Endometrial microvascular endothelial cells (primary cell): ENCODE results near the gene SLC9B2. TPM values are rescaled to one million over a fixed set of nuclear protein-coding genes. Genes with fewer than 3 reads are reported as not detected.
"Not testable (repeated sequence)": the region's sequence is repeated elsewhere in the genome, so short reads cannot be mapped to it uniquely, and the experiment has no call there.

Source experiments
- in situ Hi-C: cut with HindIII; loops from 2 replicates; pipeline ENCODE4 v1.10.0; 2017; ENCODE audit warnings: low sequenced_read_pairs, low pct_unique_long_range_greater_than_20kb; ENCODE audit errors: inconsistent ontology term
- total RNA-seq: library from RNA; depleted of rRNA; stranded (reverse); fragments of >200 nt; gene quantifications from one replicate; pipeline ENCODE4 v1.2.3, GENCODE V29; 2015; ENCODE audit errors: inconsistent ontology term

The SLC9B2 gene
- total RNA-seq, 1 donor from 2014 or later, result 21.4 TPM

DNA sequence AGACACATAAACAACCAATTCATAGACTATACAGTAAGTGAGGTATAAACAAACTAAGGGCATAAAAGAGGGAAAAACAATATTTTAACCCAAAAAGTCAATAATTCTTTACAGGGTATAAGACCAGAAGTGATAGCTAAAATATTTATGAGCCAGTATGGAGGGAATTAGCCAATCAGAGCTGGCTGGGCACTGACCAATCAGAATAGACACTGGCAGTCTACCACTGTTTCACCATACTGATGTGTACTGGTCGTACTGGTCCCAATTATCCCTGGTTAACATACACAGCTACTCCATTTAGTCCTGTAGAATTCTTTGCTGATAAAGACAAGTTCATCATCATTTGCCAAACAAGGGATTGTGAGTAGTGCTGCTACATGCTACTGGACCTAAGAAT, 47.3 kb downstream of the SLC9B2 start:
- in situ Hi-C loops, result no loop called here

DNA sequence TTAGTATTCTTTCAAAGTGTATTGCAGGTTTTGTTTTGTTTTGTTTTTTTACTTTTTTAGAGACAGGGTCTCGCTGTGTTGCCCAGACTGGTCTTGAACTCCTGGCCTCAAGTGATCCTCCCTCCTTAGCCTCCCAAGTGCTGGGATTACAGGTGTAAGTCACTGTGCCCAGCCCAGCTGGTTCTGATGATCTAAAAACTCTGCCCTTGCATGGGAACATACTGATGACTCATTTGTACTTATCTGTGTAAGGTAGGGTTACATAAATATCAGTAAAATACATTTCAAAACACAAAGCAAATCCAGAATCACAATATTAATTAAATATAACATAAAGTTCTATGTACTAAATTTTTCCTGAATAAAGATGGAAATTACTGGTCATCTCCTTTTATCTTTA, 49.7 kb downstream of the SLC9B2 start:
- in situ Hi-C loops, result no loop called here

DNA sequence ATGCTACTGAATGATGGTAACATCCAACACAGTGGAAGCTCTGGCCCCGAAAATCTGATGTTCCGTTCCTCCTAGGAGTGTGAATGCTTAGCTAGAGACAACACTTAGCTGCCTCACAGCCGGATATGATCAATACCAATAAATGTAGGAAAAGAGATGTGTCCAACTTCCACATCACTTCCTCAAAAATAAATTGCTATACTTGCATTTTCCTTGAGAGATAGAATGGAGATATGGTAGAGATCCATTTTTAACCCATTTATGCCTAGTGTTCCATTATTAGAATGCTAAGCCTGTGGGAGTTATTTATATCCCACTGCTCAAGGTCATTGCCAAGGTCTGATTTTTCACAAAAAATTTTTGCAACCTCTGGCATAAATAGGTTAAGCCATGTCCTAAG, 51.6 kb downstream of the SLC9B2 start:
- in situ Hi-C loops, result loop anchor here (25.0 kb wide), 1 partner anchor 413 kb away; no protein-coding TSS in a partner anchor

DNA sequence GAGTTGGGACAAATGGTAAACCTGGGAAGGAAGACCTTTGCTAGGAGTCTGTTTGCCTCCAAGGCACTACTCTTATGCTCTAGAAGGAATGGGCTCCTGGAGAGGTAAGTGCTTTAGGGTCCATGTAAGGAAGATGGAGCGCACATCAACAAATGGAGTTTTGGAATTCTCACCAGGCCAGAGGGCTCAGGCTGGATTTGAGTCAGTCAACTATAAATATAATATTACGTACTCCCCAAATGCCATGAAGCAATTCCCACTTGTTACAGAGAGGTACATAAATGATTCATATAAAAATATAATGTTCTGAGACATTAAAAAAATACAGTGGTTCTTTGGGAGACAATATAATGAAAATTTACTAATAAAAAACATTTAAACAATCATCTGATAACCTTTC, 55.4 kb downstream of the SLC9B2 start:
- in situ Hi-C loops, result loop anchor here (25.0 kb wide), 1 partner anchor 409 kb away; no protein-coding TSS in a partner anchor

DNA sequence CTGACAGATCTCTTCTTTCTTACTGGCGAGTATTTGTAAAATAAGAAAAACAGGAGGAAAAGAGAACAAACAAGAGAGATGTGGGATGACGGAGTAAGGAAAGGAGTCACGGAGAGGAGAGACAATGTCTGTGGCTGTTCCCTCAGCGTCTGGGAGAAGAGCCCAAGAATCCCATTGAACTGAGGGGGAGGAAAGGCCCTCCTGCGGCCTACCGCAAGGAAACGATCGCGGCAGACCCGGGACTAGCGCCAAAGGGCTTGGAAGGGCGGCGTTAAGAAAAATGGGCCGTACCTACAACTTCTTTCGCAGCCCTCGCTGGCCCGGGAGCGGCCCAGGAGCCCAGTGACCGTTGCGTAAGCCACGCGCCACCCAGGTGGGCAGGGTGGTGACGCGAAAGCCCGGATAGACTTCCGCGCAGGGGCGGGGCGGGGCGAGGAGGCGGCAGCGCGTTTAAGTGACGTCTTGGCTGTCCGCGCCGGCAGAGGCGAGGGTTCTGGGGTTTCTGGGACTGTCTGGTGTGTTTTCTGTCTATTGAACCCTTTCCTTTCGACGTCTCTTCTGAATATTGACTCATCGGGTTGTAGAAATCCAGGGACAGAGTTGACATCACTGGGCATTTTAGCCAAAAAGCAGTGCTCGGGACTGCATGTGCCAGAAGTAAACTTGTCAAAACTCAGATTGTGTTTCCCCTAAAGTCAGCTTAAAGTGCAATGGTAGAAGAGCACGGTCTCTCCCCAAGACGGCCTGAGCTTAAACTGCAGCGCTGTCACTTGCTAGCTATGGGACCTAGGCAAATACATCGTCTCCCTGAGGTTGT, 57.0 kb downstream of the SLC9B2 start, which contains the start of gene SLC9B1:
SLC9B1 (minus strand) TSS at position 398 of the 817 bp plus-strand sequence. CDS start 27,994 bp downstream, outside the sequence.
- in situ Hi-C loops, result loop anchor here (25.0 kb wide), 1 partner anchor 407 kb away; no protein-coding TSS in a partner anchor

DNA sequence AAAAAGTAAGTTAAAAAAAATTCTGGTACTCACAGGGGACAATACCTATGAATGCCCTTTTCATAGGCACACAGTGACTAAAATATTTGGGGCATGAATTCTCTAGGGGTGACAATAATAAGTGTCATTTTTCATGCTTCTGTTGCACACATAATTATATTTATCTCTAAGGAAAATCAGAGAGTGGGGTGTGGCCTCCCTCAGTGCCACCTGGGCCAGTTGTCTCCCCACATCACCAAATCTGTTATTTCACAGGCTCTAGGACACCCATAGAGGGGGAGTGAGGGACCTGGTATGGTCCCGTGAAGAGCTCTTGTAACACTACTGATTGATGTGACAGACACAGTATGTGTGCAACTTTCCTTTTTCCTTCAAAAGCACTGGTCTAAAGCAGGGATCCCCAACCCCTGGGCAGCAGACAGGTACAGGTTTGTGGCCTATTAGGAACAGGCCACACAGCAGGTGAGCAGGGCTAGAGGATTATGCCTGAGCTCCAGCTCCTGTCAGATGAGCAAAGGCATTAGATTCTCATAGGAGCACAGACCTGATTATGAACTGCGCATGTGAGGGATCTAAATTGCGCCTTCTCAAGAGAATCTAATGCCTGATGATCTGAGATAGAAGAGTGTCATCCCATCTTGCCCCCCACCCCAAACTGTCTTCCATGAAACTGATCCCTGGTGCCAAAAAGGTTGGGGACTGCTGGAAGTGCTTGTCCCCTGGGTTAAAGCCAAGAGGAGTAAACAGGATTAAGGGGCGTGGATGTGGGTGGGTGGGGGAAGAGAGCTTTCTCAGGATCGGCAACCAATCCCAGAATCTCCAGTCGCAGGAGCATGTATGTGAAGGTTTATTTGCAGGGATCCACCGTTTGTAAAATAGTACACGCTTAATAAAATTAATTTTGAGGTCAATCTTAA, 57.9 kb downstream of the SLC9B2 start:
- in situ Hi-C loops, result loop anchor here (25.0 kb wide), 1 partner anchor 406 kb away; no protein-coding TSS in a partner anchor

DNA sequence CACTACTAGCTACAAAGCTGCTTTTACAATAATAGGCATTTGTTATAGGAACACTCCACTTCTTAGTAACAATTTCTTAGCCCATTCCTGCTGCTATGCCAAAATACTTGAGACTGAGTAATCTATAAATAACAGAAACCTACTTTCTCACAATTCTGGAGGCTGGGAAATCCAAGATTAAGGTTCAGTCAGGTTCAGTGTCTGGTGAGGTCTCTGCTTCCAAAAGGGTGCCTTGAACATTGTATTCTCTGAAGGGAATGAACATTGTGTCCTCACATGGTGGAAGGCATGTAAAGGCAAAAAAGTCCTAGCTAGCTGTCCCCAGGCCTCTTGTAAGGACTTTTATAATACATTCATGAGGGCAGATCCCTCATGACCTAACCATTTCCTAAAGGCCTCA, 64.0 kb downstream of the SLC9B2 start:
- in situ Hi-C loops, result loop anchor here (25.0 kb wide), 1 partner anchor 400 kb away; no protein-coding TSS in a partner anchor

DNA sequence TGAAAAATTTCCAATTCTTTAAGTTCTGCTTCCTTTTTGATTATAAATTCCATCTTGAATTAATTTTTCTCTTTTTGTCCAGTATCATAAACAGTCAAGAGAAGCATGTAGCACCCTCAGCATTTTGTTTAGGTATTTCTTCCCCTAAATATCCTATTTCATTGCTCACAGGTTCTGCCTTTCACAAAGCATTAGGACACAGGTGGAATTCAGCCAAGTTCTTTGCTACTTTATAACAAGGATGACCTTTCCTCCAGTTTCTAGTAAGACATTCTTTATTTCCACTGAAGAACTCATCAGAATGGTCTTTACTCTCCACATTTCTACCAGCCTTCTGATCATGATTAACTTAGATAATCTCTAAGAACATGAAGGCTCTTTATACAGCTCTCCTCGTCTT, 64.5 kb downstream of the SLC9B2 start:
- in situ Hi-C loops, result loop anchor here (25.0 kb wide), 1 partner anchor 400 kb away; no protein-coding TSS in a partner anchor

DNA sequence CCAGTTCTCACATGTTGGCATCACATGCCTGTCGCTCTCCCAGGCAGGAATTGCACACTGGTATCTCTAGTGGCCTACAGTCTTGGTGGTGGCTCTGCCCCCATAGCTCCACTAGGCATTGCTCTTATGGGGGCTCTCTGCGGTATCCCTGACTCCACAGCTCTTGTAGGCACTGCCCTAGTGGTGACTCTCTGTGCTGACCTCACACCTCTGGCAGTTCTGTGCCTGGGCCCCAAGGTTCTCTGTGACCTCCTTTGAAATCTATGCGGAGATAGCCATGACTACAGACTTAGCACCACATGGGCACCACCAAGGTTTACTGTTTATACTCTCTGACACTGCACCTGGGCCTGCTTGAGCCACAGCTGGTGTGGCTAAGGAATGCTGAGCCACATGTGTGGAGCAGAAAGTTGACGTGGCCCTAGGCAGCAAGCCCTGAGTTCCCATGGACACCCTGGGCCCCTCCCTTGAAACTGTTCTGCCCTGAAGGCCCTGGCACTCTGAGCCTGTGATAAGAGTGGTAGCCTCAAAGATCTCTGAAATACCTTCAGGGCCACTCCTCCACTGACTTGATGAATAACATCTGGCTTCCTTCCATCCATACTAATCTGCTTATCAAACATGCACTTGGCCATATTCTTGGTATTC, 65.1 kb downstream of the SLC9B2 start:
- in situ Hi-C loops, result loop anchor here (25.0 kb wide), 1 partner anchor 399 kb away; no protein-coding TSS in a partner anchor

DNA sequence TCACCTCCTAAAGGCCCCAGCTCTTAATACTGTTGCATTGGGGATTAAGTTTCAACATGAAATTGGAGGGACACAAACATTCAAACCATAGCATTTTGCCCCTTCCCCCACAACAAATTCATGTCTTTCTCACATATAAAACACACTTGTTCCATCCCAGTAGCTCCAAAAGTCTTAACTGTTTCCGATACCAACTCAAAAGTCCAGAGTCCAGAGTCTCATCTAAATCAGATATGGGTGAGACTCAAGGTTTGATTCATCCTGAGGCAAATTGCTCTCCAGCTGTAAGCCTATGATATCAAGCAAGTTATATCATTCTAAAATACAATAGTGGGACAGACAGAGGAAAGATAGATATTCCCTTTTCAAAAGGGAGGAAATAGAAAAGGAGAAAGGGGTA, 65.8 kb downstream of the SLC9B2 start:
- in situ Hi-C loops, result loop anchor here (25.0 kb wide), 1 partner anchor 399 kb away; no protein-coding TSS in a partner anchor

DNA sequence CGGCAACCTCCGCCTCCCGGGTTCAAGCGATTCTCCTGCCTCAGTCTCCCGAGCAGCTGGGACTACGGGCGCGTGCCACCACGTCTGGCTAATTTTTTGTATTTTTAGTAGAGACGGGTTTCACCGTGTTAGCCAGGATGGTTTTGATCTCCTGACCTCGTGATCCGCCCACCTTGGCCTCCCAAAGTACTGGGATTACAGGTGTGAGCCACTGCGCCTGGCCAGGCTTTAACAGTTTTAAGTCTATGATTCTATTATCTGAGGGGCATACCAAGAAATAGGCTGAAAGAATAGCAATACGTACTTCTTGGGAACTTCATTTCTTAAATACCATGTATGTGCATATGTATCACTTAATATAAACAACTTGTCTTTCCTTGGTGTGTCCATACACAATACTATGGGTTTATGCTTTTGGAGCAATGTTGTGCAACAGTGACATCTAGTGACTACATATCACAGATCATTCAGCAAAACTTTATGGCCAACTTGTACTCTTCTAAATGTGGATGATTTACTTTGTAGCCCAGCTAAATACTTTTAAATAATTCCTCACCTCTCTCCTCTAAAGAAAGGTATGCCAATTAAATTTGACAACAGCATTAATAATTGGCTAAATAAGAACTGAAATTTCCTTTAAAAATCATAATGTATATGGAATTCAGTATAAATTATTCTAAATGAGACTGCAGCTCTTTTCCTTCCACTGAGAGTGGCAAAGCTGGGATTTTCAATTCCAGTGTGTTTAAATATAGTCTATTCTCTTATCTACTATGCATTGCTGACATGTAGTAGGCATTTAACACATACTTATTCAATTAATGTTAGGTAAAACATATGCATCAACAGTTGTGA, 67.5 kb downstream of the SLC9B2 start:
- in situ Hi-C loops, result loop anchor here (25.0 kb wide), 1 partner anchor 397 kb away; no protein-coding TSS in a partner anchor

DNA sequence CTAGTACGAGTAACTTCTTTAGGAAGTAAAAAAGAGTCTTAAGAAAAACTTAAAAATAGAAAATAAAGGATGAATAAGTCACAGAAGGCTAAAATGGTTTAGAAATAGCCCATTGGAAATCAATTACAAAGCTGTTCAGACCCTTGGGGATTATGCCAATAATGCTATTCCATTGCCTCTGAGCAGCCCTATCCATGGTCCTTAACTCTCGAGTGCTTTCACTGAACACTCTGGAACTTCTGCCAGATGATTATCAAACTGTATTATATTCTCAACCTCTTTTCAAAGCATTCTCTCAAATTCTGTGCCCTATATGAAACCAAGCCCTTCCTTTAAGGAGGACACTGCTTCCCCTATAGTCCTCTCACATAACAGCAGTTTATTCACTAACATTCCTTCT, 74.0 kb downstream of the SLC9B2 start:
- in situ Hi-C loops, result loop anchor here (25.0 kb wide), 1 partner anchor 390 kb away; no protein-coding TSS in a partner anchor

DNA sequence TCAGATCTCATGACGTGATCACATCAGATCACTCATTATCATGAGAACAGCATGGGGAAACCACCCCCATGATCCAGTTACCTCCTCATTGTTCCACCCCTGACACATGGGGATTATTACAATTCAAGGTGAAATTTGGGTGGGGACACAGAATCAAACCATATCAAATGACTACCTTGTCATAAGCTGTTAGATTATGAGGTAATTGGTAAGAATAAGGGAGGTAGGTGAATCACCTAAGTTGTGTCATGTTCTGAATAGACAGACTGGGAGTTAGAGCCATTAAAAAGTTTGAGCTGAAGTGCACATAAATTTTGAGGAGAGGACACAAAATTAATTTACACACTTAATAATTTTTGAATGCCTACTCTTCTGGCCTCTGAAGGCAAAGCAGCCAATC, 81.8 kb downstream of the SLC9B2 start:
- in situ Hi-C loops, result no loop called here

DNA sequence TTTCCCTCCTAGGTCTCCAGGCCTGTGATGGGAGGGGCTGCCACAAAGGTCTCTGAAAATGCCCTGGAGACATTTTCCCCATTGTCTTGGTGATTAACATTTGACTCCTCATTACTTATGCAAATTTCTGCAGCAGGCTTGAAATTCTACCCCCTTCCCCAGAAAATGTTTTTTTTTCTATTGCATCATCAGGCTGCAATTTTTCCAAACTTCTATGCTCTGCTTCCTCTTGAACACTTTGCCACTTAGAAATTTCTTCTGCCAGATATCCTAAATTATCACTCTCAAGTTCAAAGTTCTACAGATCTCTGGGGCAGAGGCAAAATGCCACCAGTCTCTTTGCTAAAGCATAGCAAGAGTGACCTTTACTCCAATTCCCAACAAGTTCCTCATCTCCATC, 82.6 kb downstream of the SLC9B2 start:
- in situ Hi-C loops, result not testable (repeated sequence)

DNA sequence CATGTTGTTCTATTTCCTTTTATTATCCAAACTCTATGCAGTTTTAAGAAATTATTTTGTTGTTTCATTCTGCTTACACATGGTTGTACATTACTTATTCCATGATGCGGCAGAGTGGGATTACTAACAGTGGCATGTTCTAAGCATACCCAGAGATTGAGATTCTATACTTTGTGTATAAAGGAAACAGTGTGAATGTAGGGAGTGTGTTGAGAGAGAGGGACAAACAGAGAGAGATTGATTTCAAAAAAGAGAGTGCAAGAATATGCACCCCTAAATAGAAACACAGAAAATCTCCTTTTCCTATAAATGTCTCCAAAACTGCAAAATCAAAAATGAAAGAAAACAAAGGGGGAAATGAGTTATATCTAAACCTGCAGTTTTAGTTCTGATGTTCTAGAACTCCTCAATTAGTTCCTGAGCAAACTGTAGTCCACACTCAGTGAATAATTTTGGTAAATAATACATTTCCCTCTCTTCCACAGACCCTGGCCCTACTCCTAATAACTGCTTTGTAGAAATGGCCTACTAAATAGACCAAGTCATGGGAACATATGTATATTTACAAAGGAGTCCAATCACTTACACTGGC, 88.0 kb downstream of the SLC9B2 start:
- in situ Hi-C loops, result no loop called here

DNA sequence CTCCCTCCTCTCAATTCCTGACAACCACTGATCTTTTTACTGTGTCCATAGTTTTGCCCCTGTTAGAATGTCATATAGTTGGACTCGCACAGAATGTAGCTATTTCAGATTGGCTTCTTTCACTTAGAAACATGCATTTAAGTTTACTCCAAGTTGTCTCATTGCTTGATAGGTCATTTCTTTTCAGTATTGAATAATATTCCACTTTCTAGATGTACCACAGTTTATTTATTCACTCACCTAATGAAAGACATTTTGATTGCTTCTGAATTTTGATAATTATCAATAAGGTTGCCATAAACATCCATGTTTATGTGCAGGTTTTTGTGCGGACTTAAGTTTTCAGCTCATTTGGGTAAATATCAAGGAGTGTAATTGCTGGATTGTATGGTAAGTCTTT, 95.6 kb downstream of the SLC9B2 start:
- in situ Hi-C loops, result no loop called here
